Lower leg skin (tissue), 4 donors: ENCODE data around the gene ZNF433. TPM values are rescaled to one million over a fixed set of nuclear protein-coding genes. Genes with fewer than 3 reads are reported as not detected.
A peak's percentile ranks its signal among the peaks of the same experiment; 100 is the strongest.
"Not testable (repeated sequence)": the region's sequence is repeated elsewhere in the genome, so short reads cannot be mapped to it uniquely, and the experiment has no call there.

Source experiments
- DNase-seq, 2 donors: peaks; one replicate each; pipeline ENCODE4 v3.0.0-alpha.2; 2019; ENCODE audit warnings: low spot score in 2 of 2
- H3K4me3 ChIP-seq: fragments of 200-600 bp; sonication (generic); 2 replicates; pipeline ENCODE4 v1.5.1; 2017; ENCODE audit warnings: mild to moderate bottlenecking, low read depth; ENCODE audit not compliant: poor library complexity, severe bottlenecking
- POLR2A ChIP-seq, 2 donors: fragments of 450-650 bp; IDR thresholded peaks; one replicate each; pipeline ENCODE4 v1.6.1; 2016 to 2017; ENCODE audit warnings: antibody characterized with exemption in 2 of 2, mild to moderate bottlenecking in 1 of 2, moderate library complexity in 1 of 2
- WGBS, 2 donors: methylation state at CpG; one replicate each; pipeline ENCODE4 v1.1.5; 2018; 5-methylcytosine and 5-hydroxymethylcytosine counted together
- intact Hi-C: fragments of 100-400 bp; cut with DNase I; formaldehyde crosslinking; loops from one replicate; pipeline ENCODE4 v1.15.0; 2023; ENCODE audit warnings: low total_unique reads
- total RNA-seq, 4 donors: library from RNA; depleted of rRNA; stranded (reverse); fragments of >200 nt; gene quantifications; one replicate each; pipeline ENCODE4 v1.1.0, GENCODE V29; 2016
- TF ChIP-seq, protein P1 (sequence below), 3 donors: fragments of 450-650 bp; IDR thresholded peaks; one replicate each; pipeline ENCODE4 v1.5.1; 2016; ENCODE audit warnings: antibody characterized with exemption in 3 of 3, mild to moderate bottlenecking in 3 of 3, moderate library complexity in 2 of 3

The ZNF433 gene
- total RNA-seq: 10 to 100 TPM in 2 of 4 donors, 1 to 10 TPM in 2; 8.8 to 13.9 (median 10.1) TPM

DNA sequence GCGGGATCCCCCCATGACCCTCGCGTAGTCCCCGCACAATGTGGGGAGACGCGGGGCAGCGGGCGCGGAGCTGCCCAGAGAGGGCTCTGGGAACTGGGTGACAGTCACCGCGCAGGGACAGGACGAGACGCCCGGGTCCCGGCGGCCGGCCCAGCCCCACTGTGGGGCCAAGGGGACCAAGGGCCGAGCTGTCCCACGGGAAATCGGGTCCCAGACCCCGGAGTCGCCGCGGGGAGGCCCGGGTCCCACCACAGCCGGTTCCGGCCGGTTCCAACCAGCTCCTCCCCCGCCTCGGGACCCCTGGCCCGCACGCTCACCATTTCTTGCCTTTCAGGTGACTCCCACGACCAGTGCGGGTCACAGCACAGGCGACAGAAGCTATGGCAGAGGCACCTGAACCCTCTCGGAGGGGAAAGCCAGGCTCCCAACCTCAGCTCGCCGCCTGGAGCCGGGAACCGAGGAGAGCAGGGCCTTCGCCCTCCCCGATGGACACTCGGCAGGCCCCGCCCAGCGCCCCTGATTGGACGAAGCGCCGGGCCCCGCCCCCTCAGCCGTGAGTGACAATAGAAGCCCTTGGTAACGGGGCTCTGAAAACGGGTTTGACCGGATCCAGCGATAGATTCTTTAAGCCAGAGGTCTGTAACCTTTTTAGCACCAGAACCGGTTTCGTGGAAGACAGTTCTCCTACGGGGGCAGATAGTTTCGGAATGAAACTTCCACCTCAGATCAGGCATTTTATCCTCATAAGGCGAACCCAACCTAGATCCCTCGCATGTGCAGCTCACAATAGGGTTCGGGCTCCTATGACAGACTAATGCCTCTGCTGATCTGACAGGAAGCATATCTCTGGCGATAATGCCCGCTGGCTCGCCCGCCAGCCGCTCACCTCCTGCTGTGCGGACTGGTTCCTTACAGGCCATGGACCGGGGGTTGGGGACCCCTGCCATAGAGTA lies at the start of gene ZNF433:
Gene ZNF433 (minus strand): TSS at position 460 of the 953 bp plus-strand sequence. CDS start 140 bp downstream, at position 320.
- WGBS, 2 donors: 0% methylated on average over 35 to 45 of the region's 68 CpGs
- no peak for TF ChIP-seq POLR2A (IDR thresholded peaks at IDR 0.05)
- TF ChIP-seq, protein P1, sequence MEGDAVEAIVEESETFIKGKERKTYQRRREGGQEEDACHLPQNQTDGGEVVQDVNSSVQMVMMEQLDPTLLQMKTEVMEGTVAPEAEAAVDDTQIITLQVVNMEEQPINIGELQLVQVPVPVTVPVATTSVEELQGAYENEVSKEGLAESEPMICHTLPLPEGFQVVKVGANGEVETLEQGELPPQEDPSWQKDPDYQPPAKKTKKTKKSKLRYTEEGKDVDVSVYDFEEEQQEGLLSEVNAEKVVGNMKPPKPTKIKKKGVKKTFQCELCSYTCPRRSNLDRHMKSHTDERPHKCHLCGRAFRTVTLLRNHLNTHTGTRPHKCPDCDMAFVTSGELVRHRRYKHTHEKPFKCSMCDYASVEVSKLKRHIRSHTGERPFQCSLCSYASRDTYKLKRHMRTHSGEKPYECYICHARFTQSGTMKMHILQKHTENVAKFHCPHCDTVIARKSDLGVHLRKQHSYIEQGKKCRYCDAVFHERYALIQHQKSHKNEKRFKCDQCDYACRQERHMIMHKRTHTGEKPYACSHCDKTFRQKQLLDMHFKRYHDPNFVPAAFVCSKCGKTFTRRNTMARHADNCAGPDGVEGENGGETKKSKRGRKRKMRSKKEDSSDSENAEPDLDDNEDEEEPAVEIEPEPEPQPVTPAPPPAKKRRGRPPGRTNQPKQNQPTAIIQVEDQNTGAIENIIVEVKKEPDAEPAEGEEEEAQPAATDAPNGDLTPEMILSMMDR (IDR thresholded peaks at IDR 0.05): no peak
- peak within 1 kb of the TSS; percentile 70 for H3K4me3 ChIP-seq
- intact Hi-C loops: no loop called here
- peak; percentile 96 to 99 for DNase-seq

DNA sequence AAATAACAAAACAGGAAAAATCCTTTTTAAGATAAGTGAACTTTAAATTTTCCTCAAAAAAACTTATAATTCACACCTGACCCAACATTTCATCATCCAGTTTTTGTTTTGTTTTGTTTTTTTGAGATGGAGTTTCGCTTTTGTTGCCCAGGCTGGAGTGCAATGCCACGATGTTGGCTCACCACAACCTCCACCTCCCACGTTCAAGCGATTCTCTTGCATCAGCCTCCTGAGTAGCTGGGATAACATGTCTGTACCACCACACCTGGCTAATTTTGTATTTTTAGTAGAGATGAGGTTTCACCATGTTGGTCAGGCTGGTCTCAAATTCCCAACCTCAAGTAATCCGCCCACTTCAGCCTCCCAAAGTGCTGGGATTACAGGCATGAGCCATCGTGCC lies 47.9 kb upstream of the ZNF433 start:
- DNase-seq, H3K4me3 ChIP-seq, intact Hi-C loops: not testable (repeated sequence)
- 93 to 99% methylated on average over 6 of the region's 6 CpGs for WGBS, 2 donors

DNA sequence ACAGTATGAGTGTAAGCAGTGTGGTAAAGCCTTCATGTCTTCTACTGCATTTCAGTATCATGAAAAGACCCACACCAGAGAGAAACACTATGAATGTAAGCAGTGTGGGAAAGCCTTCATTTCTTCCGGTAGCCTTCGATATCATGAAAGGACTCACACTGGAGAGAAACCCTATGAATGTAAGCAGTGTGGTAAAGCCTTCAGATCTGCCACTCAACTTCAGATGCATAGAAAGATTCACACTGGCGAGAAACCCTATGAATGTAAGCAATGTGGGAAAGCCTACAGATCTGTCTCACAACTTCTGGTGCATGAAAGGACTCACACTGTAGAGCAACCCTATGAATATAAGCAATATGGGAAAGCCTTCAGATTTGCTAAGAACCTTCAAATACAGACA lies 41.9 kb upstream of the ZNF433 start:
- TF ChIP-seq, protein P1 (IDR thresholded peaks at IDR 0.05): no peak
- no peak for TF ChIP-seq POLR2A (IDR thresholded peaks at IDR 0.05)
- intact Hi-C loops: loop anchor here (10.0 kb wide), 1 partner anchor 57 kb away; no protein-coding TSS in a partner anchor
- no peak overlapping the region for H3K4me3 ChIP-seq
- 96 to 97% methylated on average over 3 of the region's 3 CpGs for WGBS, 2 donors
- DNase-seq: no peak

DNA sequence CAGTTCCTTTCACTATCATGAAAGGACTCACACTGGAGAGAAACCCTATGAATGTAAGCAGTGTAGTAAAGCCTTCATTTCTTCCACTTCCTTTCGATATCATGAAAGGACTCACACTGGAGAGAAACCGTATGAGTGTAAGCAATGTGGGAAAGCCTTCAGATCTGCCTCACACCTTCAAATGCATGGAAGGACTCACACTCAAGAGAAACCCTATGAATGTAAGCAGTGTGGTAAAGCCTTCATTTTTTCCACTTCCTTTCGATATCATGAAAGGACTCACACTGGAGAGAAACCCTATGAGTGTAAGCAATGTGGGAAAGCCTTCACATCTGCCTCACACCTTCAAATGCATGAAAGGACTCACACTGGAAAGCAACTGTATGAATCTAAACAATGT lies 40.9 kb upstream of the ZNF433 start:
- intact Hi-C loops: loop anchor here (10.0 kb wide), 1 partner anchor 58 kb away; no protein-coding TSS in a partner anchor
- H3K4me3 ChIP-seq, DNase-seq: not testable (repeated sequence)
- 95 to 97% methylated on average over 3 of the region's 3 CpGs for WGBS, 2 donors

DNA sequence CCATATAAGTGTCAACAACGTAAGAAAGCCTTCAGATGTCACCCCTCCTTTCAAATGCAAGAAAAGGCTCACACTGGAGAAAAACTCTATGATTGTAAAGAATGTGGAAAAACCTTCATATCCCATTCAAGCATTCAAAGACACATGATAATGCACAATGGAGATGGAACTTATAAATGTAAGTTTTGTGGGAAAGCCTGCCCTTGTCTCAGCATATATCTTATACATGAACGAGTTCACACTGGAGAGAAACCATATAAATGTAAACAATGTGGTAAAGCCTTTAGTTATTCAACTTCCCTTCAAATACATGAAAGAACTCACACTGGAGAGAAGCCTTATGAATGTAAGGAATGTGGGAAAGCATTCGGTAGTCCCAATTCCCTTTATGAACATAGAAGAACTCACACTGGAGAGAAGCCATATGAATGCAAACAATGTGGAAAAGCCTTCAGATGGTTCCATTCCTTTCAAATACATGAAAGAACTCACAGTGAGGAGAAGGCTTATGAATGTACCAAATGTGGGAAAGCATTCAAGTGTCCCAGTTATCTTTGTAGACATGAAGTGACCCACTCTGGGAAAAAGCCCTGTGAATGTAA lies 40.2 kb upstream of the ZNF433 start:
- intact Hi-C loops: loop anchor here (10.0 kb wide), 1 partner anchor 59 kb away; no protein-coding TSS in a partner anchor
- no peak for DNase-seq
- 92 to 94% methylated on average over 3 of the region's 3 CpGs for WGBS, 2 donors
- TF ChIP-seq POLR2A (IDR thresholded peaks at IDR 0.05): no peak
- TF ChIP-seq, protein P1 (IDR thresholded peaks at IDR 0.05): no peak
- no peak overlapping the region for H3K4me3 ChIP-seq

DNA sequence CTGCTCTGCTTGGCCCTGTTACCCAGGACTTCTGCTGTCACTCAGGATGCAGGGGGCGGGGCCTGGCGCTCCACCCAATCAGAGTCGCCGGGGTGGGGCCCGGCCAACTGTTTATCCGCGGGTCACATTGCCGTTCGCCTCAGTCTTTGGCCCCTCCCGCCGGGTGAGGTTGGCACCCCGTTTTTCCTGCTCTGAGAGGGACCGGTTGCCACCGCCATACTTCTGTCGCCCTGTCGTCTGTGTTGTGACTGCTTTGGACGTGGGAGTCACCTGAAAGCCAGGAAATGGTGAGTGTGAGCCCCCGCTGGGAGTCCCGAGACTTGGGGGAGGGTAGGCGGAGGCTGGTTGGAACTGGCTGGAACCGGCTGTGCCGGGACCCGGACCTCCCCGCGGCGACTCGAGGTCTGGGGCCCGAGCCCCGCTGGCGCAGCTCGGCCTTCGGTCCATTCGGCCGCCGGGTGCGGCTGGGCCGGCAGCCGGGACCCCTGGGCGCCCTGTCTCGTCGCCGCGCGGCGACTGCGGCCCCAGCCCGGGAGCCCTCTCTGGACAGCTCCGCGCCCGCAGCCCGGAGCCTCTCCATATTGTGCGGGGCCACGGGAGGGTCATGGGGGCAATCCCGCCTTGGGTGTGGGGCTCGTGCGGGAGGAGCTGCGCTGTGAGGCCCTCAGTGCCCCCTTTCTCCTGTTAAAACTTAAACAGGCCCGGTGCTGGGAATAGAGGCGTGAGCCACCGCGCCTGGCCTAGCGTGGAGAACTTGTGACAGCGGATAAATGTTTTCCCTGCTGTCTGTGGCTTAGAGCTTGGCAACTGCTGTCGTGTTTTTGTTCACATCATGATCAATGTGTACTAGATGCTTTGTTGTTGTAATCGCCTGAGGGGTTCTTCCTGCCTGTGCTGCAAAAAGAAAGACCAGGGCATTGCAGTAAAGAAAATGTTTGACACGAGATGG lies 29.4 kb upstream of the ZNF433 start, which contains the start of gene ZNF844:
Gene ZNF844 (plus strand): TSS at position 142 of the 949 bp plus-strand sequence. CDS start 143 bp downstream, at position 285.
- DNase-seq: peak; percentile 98 to 100
- TF ChIP-seq, protein P1 (IDR thresholded peaks at IDR 0.05): no peak
- TF ChIP-seq POLR2A (IDR thresholded peaks at IDR 0.05): peak in 1 of 2 donors; percentile 74
- H3K4me3 ChIP-seq: peak within 1 kb of the TSS; percentile 80
- intact Hi-C loops: no loop called here
- WGBS, 2 donors: 1 to 4% methylated on average over 30 to 35 of the region's 66 CpGs
